ENCODE measurements around the gene ZKSCAN3.
"Not testable (repeated sequence)": the region's sequence is repeated elsewhere in the genome, so short reads cannot be mapped to it uniquely, and the experiment has no call there.

Gene ZKSCAN3

DNA sequence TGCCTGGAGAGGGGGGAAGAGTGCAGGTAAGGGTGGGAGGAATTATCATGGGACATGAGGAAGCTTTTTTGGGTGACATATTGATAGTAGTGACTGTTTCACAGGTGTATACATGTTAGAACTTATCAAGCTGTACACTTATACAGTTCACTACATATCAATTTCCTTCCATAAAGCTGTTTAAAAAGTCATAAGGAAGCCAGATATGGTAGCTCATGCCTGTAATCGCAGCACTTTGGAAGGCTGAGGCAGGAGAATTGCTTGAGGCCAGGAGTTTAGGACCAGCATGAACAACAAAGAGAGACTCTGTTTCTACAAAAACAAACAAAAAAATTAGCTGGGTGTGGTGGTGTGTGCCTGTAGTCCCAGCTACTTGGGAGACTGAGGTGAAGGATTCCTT, 28.1 kb downstream of the ZKSCAN3 start:
- no peak for DNase-seq

DNA sequence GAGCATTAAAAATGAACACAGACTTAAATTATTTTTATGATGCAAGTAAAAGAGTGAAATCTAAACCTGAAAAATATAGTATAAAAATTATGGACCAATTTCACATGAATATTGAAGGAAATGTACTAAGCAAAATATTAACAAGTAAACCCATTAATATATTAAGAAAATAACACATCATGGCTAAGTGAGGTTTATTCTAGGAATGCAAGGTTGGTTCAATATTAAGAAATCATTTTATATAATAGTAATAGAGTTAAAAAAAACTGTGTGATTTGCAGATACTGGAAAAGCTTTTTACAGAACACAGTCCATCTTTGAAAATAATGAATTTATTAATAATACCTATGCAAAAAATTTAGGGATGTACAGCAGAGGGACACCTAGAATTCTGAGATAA, 28.9 kb downstream of the ZKSCAN3 start:
- DNase-seq = no peak

GRCh38 chr6:28380381-28380780, 30.6 kb downstream of the ZKSCAN3 start:
- no peak for DNase-seq

- DNase-seq = peak in 1 of 2 experiments; percentile 7
Observed at GRCh38 chr6:28383235-28384142, 33.7 kb downstream of the ZKSCAN3 start.

DNA sequence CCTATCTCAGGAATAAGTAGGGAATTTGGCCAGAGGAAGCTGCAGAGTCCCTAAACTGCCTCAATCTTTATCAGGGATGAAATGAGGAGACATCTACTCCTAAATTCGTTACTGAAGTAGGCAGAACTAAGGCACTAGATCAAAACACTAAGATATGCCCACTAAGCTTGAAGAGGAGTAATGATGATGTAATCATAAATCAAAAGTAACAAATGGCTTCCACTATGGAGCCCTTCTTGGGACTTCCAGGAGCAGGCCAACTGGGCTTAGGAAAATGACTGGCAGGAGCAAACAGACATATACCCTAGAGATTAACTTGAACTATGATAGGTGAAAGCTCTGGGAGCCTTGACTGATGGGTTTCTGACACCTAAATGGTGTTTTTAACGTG, 34.4 kb downstream of the ZKSCAN3 start:
- DNase-seq = no peak

DNA sequence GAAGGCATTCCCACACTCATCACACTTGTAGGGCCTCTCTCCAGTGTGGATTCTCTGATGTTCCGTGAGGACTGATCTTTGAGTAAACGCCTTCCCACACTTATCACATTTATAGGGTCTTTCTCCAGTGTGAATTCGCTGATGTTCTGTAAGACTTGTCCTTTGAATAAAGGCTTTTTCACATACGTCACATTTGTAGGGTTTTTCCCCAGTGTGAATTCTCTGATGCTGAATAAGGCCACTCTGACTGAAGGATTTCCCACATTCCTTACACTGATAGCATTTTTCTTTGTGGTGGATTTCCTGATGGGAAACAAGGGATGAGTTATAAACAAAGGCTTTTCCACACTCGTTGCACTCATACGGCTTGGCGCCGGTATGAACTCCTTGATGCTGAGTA, 40.9 kb downstream of the ZKSCAN3 start:
- DNase-seq = no peak

GRCh38 chr6:28393912-28394662, 44.3 kb downstream of the ZKSCAN3 start:
- no peak for DNase-seq

DNA sequence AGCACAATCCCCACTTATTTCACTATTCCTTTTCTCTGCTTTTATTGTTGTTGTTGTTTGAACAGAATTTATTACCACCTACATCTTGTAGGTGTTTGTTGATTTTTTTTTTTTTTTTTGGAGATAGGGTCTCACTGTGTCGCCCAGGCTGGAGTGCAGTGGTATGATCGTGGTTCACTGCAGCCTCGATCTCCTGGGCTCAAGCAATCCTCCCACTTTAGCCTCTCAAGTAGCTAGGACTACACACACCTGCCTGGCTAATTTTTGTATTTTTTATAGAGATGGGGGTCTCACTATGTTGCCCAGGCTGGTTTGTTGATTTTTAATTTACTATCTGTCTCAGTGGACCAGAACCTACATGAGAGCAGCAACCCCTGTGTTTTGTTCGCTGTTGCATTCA, 46.2 kb downstream of the ZKSCAN3 start:
- DNase-seq = no peak

- peak in 1 of 2 experiments; percentile 40 for DNase-seq
Observed at GRCh38 chr6:28399350-28400121, 49.8 kb downstream of the ZKSCAN3 start, which contains the start of gene ZSCAN12. Gene ZSCAN12, minus strand, starts transcription at chr6:28399747. Its CDS starts 1,342 bp downstream, at chr6:28398405.

DNA sequence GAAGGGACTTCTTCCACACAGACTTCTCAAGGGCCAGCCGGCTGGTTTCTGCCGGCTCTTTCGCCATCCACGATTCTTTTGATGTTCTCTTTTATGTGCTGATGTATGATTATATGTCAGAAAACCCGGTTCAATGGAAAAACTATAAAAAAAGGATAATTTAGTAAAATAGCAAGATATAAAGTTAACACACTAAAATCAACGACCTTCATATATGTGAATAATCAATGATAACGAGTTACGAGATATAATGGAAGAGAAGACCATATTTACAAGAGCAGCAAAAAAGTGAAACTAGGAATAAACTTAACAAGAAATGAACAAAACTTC, 50.3 kb downstream of the ZKSCAN3 start:
- DNase-seq = no peak

DNA sequence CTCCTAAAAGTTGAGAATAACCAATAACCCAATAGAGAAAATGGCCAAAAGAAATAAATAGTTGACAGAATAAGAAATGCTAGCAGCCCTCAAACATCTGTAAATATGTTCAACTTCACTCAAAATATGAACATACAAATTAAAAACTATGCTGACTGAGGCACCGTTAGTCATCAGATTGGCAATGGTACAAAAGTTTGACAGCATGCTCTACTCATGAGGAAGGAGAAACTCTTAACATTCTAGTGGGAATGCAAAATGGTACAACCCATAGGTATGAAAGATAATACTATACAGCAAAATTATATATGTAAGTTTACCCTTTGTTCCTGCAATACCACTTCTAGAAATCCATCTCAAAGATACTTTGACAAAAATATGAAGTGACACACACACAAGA, 51.4 kb downstream of the ZKSCAN3 start:
- DNase-seq = no peak

DNA sequence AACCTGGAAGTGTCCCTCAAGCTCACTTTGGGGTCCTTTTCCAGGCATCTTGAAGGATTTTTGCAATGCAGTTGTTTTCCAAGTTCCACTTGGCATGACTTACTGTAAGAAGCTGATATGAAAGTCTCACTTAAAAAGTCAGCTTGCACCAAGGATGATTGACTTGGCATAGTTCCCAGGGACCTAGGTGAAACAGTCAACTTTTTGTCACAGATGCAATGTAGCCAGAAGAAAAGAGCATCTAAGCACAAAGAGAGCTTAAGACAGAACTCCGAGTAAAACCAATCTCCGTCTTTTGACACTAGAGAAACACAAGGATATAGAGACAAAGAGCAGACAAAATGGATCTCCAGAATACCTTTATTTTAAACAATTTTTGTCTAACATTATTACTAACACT, 52.5 kb downstream of the ZKSCAN3 start:
- DNase-seq = no peak

- not testable (repeated sequence) for DNase-seq
Observed at GRCh38 chr6:28403923-28404322, 54.2 kb downstream of the ZKSCAN3 start.

- no peak for DNase-seq
Observed at GRCh38 chr6:28407401-28407800, 57.7 kb downstream of the ZKSCAN3 start.

GRCh38 chr6:28408076-28408802, 58.5 kb downstream of the ZKSCAN3 start:
- DNase-seq = no peak

GRCh38 chr6:28410767-28411166, 61.0 kb downstream of the ZKSCAN3 start:
- DNase-seq = no peak

DNA sequence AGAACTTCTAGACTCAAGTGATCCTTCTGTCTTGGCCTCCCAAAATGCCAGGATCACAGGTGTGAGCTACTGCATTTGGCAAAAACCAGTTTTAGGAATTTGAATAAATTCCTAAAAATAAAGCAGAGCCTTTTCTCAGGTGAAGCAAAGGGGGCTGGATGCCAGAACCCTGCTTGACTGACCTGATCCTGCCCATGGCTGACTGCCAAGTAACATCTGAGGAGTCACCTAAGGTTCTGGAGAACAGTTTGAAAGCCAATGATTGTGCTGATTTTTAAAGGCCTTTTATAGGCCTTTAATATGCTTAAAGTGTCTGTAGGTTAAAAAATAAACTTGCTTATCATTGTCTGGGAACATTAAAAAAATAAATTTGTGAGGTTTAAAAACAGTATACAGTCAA, 63.9 kb downstream of the ZKSCAN3 start:
- DNase-seq = no peak
